ENCODE measurements around the gene ZNF202.
"Not testable (repeated sequence)": the region's sequence is repeated elsewhere in the genome, so short reads cannot be mapped to it uniquely, and the experiment has no call there.

ZNF202 gene

GRCh38 chr11:123742031-123742723 lies 717 bp upstream of the ZNF202 start:
- DNase-seq (ENCODE audit: low spot score) = no peak

- no peak for DNase-seq (ENCODE audit: low spot score)
Measured at GRCh38 chr11:123740787-123741158, 687 bp downstream of the ZNF202 start.

GRCh38 chr11:123738374-123738773 lies 3.1 kb downstream of the ZNF202 start:
- DNase-seq (ENCODE audit: low spot score) = no peak

GRCh38 chr11:123736769-123737168 lies 4.7 kb downstream of the ZNF202 start:
- no peak for DNase-seq (ENCODE audit: low spot score)

GRCh38 chr11:123729602-123730001 lies 11.9 kb downstream of the ZNF202 start:
- no peak for DNase-seq (ENCODE audit: low spot score)

- DNase-seq (ENCODE audit: low spot score) = no peak
Measured at GRCh38 chr11:123725995-123726655, 15.3 kb downstream of the ZNF202 start.

GRCh38 chr11:123719452-123719851 lies 22.0 kb downstream of the ZNF202 start:
- DNase-seq (ENCODE audit: low spot score) = no peak

- no peak for DNase-seq (ENCODE audit: low spot score)
Measured at GRCh38 chr11:123718469-123718868, 23.0 kb downstream of the ZNF202 start.

- DNase-seq (ENCODE audit: low spot score) = no peak
Measured at GRCh38 chr11:123718063-123718462, 23.4 kb downstream of the ZNF202 start.

- not testable (repeated sequence) for DNase-seq (ENCODE audit: low spot score)
Measured at GRCh38 chr11:123712627-123713026, 28.8 kb downstream of the ZNF202 start.

- DNase-seq (ENCODE audit: low spot score) = peak; percentile 37
Measured at GRCh38 chr11:123707606-123708205, 33.8 kb downstream of the ZNF202 start.

- no peak for DNase-seq (ENCODE audit: low spot score)
Measured at GRCh38 chr11:123707206-123707605, 34.3 kb downstream of the ZNF202 start.

- no peak for DNase-seq (ENCODE audit: low spot score)
Measured at GRCh38 chr11:123704341-123704740, 37.1 kb downstream of the ZNF202 start.

- DNase-seq (ENCODE audit: low spot score) = no peak
Measured at GRCh38 chr11:123702696-123703095, 38.8 kb downstream of the ZNF202 start.

- DNase-seq (ENCODE audit: low spot score) = no peak
Measured at GRCh38 chr11:123702139-123702538, 39.3 kb downstream of the ZNF202 start.

- no peak for DNase-seq (ENCODE audit: low spot score)
Measured at GRCh38 chr11:123700772-123701171, 40.7 kb downstream of the ZNF202 start.

GRCh38 chr11:123698546-123699127 lies 42.8 kb downstream of the ZNF202 start:
- DNase-seq (ENCODE audit: low spot score) = no peak

GRCh38 chr11:123696183-123696582 lies 45.3 kb downstream of the ZNF202 start:
- DNase-seq (ENCODE audit: low spot score) = no peak

GRCh38 chr11:123695231-123695630 lies 46.2 kb downstream of the ZNF202 start:
- DNase-seq (ENCODE audit: low spot score) = no peak

- DNase-seq (ENCODE audit: low spot score) = no peak
Measured at GRCh38 chr11:123694551-123694950, 46.9 kb downstream of the ZNF202 start.

- DNase-seq (ENCODE audit: low spot score) = no peak
Measured at GRCh38 chr11:123692961-123693360, 48.5 kb downstream of the ZNF202 start.

GRCh38 chr11:123690485-123690884 lies 51.0 kb downstream of the ZNF202 start:
- DNase-seq (ENCODE audit: low spot score) = no peak

GRCh38 chr11:123684601-123685000 lies 56.9 kb downstream of the ZNF202 start:
- DNase-seq (ENCODE audit: low spot score) = no peak
